PC-9 (cell line): ENCODE data around the gene TTC24.

Experiments used
- CTCF ChIP-seq: fragments of 200-600 bp; sonication (generic); conservative IDR thresholded peaks from 2 replicates; pipeline ENCODE4 v1.6.1; 2017; ENCODE audit warnings: mixed run types, antibody characterized with exemption, mild to moderate bottlenecking, moderate library complexity
- EZH2 ChIP-seq: fragments of 200-600 bp; sonication (generic); IDR thresholded peaks from 2 replicates; pipeline ENCODE4 v1.8.0; 2017; ENCODE audit warnings: antibody characterized with exemption, low read depth

- TF ChIP-seq CTCF, result peak; percentile 92
- TF ChIP-seq EZH2, result no peak
Observed at GRCh38 chr1:156625436-156626078, 46.0 kb downstream of the TTC24 start.
